EH (cell line): ENCODE measurements around the gene NCAM1.
"Not testable (repeated sequence)": the region's sequence is repeated elsewhere in the genome, so short reads cannot be mapped to it uniquely, and the experiment has no call there.

Experiments used
- DNase-seq: peaks from one replicate; pipeline ENCODE4 v3.0.0-alpha.2; 2015; ENCODE audit warnings: low read depth

NCAM1 gene

DNA sequence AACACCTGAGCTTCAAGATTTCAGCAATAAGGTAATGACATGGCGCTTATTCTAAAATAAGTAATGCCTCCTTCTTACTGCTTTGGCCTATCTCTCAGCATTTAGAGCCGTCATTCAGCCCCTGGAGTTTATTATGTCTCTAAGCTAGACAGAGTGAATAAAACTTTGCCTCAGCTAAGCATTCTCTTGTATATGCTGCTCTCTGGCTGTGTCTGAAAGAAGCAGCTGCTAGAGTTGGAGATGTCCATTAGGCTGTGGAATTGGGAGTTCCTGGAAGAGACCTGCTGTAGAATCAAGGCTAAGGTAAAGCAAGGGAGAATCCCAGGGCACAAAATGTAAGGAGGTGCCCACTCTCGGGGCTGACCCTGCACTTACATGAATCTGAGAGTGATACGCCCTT lies 317.7 kb downstream of the NCAM1 start:
- DNase-seq, result no peak

DNA sequence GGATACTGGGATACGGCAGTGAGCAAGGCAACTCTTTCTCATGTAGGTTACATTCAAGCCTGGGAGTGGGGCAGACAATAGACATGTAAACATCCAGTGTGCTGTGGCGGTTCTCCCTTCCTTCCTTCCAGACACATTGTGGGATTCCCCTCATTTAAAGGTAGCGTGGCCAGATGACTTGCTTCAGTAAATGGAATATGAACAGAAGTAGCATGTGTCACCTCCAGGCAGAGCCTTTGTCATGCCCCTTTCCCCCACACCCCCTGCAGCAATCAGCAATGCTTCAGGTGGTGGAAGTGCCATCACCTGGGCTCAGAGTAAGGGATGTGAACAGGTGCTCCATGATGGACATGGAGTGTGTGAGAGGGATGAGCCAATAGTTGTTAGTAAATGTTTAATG lies 318.4 kb downstream of the NCAM1 start:
- no peak for DNase-seq

DNA sequence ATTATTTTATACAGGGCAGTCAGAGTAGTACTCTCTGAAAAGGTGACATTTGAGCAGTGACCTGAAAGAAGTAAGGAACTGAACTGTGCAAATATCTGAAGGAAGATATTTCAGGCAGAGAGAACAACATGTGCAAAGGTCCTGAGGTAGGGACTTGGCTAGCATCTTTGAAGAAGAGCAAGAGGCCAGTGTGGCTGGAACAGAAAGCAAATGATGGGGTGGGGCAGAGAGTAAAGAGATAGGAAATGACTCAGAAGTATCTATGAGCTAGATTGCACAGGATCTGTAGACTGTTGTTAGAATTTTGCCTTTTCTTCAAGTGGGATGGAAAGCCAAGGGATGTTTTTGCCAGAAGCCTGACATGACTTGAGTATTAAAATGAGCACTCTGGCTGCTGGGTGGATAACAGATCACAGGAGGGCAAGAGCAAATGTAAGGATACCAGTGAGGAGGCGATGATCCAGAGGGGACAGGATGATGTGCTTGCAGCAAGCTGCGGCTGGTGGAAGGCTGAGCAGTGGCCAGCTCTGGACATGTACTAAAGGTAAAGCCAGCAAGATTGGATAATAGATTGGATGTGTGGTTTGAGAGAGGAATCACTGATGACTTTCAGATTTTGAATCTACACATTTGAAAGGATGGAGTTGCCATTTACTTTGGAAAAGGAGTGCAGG lies 320.0 kb downstream of the NCAM1 start:
- no peak for DNase-seq

DNA sequence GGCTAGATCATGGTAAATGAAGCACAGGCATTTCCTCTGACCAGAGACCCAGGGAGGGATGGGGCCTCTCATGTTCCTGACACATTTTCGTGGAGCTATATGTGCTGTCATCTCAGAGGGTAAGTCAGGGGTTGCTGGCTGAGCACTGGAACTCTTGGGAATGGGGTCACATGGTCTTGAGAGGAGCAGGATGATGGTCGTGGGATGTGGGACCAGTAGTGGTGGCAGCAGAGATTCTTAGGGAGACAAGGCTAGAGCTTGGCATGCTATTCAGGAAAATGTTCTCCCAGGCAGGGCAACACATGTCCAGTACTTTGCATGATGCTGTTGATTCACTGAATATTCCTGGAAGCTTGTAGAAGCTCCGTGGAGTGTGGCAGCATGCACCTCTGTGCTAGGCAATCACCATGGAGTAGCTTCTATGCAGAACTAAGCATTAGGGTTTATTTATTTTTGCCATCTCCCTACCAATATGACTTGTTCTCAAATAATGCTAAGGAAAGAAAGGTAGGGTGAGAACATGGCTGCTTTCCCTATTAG lies 321.7 kb downstream of the NCAM1 start:
- no peak for DNase-seq

DNA sequence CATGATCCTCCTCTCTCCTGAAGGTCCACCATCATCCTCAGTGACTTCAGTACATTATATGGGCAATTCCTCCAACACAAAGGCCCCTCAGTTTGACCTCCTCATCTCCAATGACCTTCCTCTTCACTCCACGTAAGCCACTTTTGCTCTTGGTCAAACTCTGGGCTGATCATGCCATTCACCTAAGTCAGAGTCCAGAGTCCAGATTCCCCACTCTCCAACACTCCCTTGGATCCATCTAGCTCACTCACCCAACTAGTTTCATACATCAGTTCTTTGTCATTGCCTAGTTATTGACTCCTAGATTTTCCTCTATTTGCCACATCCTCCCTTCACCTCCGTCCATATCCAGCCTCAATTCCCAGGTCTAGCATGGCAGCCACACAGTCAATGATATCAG lies 322.7 kb downstream of the NCAM1 start:
- DNase-seq, result no peak

GRCh38 chr11:113286009-113286408 lies 324.8 kb downstream of the NCAM1 start:
- DNase-seq, result no peak

DNA sequence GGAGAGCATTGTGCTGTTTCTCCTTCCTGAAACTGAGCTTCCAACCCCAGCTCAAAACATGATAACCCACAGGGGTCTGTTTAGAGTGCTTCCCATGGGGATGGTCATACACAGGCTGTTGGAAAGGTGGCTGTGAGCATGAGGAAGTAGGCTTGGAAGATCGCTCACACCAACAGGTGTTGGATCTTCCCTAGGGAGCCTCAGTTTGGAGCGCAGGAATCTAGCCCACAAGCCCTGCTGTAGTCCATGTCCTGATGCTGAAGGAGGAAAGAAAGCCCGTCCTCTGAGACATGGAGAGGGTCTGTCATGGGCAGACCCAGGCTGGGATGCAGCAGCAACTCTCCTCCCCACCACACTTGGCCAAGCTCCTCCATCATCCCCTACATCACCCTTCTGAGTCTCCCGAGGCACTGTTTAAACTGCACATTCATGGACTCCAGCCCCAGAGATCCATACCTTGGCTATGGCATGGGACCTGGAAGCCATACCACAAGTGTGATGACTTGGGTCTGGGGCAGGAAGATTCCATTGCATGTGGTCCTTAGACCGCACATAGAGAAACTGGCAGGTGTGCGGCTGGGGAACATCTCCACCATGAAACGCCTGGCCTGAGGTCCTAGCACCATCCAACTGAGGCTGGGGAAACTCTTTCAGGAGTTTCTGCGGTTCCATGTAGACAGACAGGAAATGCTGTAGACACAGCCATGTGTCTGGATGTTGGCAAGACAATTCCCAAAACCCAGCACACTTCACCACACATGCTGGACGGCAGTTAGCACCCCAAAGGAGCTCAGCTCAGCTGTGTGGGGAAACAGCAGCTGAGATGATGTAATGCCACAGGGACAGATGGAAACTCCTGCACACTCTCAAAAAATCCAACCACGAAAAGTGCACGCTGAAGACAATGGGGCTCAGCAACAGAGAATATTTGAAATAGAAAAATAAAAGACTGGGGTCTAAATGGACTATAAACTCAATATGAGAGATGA lies 325.6 kb downstream of the NCAM1 start:
- DNase-seq, result peak; percentile 13

DNA sequence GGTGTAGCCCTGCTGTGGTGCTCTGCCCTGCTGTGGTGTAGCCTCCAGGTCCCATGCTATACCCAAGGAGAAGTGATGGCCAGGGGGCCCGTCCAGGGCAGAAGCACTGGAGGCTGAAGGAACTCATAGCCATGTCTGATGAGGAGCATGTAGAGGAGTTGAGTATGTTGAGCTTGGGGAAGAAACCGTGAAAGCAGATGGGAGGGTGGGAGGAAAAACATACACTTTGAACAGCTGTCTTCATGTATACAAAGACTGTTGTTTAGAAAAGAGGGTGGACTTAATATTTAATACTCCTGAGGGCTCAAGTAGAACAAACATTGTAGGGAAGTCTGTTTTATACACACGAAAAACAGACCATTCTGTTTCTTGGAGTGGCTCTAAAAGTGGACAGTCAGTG lies 326.6 kb downstream of the NCAM1 start:
- no peak for DNase-seq

- no peak for DNase-seq
Observed at GRCh38 chr11:113288286-113288863, 327.2 kb downstream of the NCAM1 start.

GRCh38 chr11:113289431-113290187 lies 328.4 kb downstream of the NCAM1 start:
- peak; percentile 64 for DNase-seq

GRCh38 chr11:113293936-113294335 lies 332.7 kb downstream of the NCAM1 start:
- DNase-seq, result no peak

DNA sequence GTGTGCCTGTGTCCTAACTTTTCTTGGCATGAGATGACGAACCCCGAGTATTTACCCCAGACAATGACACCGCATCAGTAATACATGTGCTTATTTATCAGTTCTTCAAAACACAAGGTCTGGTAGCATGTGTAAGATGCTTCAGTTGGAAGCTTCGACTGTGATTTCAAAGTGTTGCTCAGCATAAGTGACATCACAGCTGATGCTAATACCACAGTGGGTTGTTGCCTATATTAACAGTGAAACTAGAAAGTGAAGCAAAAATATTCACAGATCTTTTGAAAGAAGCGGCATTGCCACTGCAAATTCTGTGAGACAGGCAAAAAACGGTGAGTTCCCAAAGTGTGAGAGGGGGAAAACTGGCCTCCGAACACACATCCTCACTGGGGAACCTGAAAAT lies 334.8 kb downstream of the NCAM1 start:
- DNase-seq, result no peak

GRCh38 chr11:113296447-113297205 lies 335.4 kb downstream of the NCAM1 start:
- DNase-seq, result peak; percentile 11

- not testable (repeated sequence) for DNase-seq
Observed at GRCh38 chr11:113298496-113298895, 337.3 kb downstream of the NCAM1 start.

DNA sequence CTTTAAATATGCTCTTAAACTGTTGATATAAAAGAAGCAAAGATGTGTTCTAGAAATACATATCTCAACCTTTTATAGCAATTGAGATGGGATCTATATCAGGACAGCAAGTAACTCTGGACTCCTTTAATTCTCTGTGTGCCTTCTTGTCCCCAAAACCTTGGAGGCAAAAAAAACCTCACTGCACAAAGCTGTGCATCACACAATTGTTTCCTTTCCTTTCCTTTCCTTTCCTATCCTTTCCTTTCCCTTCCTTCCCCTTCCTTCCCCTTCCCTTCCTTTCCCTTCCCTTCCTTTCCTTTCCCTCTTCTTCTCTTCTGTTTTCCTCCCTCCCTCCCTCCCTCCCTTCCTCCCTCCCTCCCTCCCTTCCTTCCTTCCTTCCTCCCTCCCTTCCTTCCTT lies 343.7 kb downstream of the NCAM1 start:
- no peak for DNase-seq

DNA sequence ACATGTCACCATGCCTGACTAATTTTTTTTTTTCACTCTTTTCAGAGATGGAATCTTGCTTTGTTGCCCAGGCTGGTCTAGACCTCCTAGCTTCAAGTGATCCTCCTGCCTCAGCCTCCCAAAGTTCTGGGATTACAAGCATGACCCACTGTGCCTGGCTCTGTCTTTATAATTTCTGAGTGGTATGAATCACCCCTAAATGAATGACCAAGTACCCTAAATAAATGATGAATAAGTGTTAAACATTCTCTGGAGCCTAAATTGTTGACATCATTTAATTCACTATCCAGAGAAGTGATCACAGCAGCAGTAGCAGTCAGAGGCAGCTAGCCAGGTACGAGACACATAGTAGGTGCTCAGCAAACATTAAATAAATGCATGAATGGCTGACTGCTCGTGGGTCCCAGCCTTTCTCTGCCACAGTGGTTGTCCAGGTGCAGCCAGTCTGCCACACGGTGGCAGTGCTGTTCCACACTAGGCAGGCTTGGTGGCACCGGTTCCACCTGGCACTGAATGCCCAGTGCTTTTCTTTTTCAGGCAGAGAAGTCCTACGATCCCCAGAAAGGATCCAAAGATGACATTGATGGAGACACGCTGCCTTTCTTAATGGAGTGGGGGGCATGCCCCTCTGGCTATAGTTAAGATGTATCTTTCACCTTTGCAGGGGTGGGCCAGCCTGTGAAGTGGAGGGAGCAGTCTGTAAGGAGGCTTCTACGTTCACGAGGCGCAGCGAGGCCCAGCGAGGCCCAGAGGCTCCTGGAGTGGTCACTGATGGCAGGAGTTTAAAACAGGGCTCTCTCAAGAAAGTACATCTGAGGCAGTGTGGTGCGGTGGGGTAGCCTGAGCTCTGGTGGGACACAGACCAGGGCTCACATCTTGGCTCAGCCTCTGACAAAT lies 344.5 kb downstream of the NCAM1 start:
- DNase-seq, result peak; percentile 67

DNA sequence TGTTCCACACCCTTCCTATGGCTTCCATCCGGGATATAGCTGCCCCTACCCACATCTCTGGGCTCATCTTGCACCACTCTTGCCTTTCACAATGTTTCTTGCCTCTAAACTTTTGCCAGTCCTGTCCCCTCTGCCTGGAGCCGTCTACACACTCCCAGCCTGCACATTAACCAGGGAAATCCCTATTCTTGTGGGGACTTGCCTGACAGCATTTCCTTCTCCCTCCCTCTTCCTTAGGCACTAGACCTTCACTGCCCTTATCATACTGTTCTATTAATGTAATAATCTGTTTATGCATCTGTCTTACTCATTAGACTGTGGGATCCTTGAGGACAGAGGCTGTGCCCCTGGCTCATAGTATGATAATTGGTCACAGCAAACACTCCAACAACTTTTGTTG lies 347.4 kb downstream of the NCAM1 start:
- DNase-seq, result no peak

- DNase-seq, result peak; percentile 13
Observed at GRCh38 chr11:113311536-113311935, 350.3 kb downstream of the NCAM1 start.

DNA sequence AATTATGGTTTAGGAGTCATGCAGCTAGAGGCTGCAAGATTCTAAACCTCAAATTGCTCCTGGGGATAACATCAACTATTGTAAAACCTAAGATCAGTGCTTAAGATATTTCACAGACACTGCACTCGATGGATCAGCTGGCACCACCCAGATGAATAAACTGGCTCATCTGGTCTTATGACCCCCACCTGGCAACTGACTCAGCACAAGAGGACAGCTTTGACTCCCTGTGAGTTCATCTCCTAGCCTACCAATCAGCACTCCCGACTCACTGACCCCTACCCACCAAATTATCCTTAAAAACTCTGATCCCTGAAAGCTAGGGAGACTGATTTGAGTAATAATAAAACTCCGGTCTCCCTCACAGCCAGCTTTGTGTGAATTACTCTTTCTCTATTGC lies 352.4 kb downstream of the NCAM1 start:
- DNase-seq, result no peak

GRCh38 chr11:113314065-113314388 lies 352.8 kb downstream of the NCAM1 start:
- no peak for DNase-seq
